A549 (cell line): ENCODE results near the gene CARNS1. TPM values are rescaled to one million over a fixed set of nuclear protein-coding genes. Genes with fewer than 3 reads are reported as not detected.
"Not testable (repeated sequence)": the region's sequence is repeated elsewhere in the genome, so short reads cannot be mapped to it uniquely, and the experiment has no call there.

Experiments
- ATAC-seq, 2 experiments: fragments of 200-7000 bp in 1 of 2; fragments of >200 bp in 1 of 2; cut with Nextera tagmentation in 1 of 2; cut with Tn5 transposase in 1 of 2; 3 replicates each; pipeline versions ENCODE4 v1.8.0 to v1.9.1; 2018 to 2020; ENCODE audit warnings: mild to moderate bottlenecking in 1 of 2, moderate library complexity in 1 of 2
- CTCF ChIA-PET: fragments of 300-600 bp; sonication (Branson Sonifier 250); formaldehyde crosslinking; extraction: SDS; loops from one replicate; lab custom pipeline; 2021; ENCODE audit warnings: antibody characterized with exemption, inconsistent platforms; lab: Yijun Ruan, JAX
- POLR2A ChIA-PET: fragments of 350-600 bp; formaldehyde crosslinking; extraction: SDS; loops from one replicate; lab custom pipeline; 2021; ENCODE audit warnings: antibody characterized with exemption, inconsistent platforms; lab: Yijun Ruan, JAX
- DNase-seq, 2 experiments: peaks; one replicate each; pipeline versions ENCODE4 v3.0.0 to v3.0.0-alpha.2; 2011 to 2016; ENCODE audit warnings: low read depth in 1 of 2, low spot score in 1 of 2
- FAIRE-seq: peaks from 2 replicates; lab custom pipeline; 2011; peaks lifted over from hg19 to GRCh38; lab: Jason Lieb, UNC
- H3K27ac ChIP-seq, 2 experiments: fragments of >200 bp; sonication (Bioruptor Twin); formaldehyde crosslinking; 3 replicates each; pipeline ENCODE4 v1.5.1; 2016 to 2017
- H3K4me1 ChIP-seq: fragments of >200 bp; sonication (Bioruptor Twin); formaldehyde crosslinking; 3 replicates; pipeline ENCODE4 v1.6.1; 2016
- H3K4me2 ChIP-seq: fragments of >200 bp; sonication (Bioruptor Twin); formaldehyde crosslinking; 3 replicates; pipeline ENCODE4 v1.6.1; 2016
- H3K4me3 ChIP-seq: fragments of >200 bp; sonication (Bioruptor Twin); formaldehyde crosslinking; 3 replicates; pipeline ENCODE4 v1.5.1; 2016
- H3K9me3 ChIP-seq: fragments of >200 bp; sonication (Bioruptor Twin); formaldehyde crosslinking; 3 replicates; pipeline ENCODE4 v1.6.1; 2016
- CHD2 ChIP-seq: fragments of 150-350 bp; IDR thresholded peaks from 2 replicates; pipeline ENCODE4 v1.6.1; 2014; ENCODE audit warnings: low read length; ENCODE audit not compliant: partially characterized antibody
- FOSB ChIP-seq: fragments of 250-450 bp; sonication (Bioruptor Pico); IDR thresholded peaks from 2 replicates; pipeline ENCODE4 v1.5.0; 2020; ENCODE audit warnings: mild to moderate bottlenecking, moderate library complexity
- FOSL2 ChIP-seq, 2 experiments: fragments of 450-650 bp in 1 of 2; fragments of >200 bp in 1 of 2; sonication (Bioruptor Twin) in 1 of 2; formaldehyde crosslinking; IDR thresholded peaks; 2 replicates each; pipeline versions ENCODE4 v1.5.0 to v1.6.1; 2016 to 2020; ENCODE audit warnings: mild to moderate bottlenecking in 1 of 2, moderate library complexity in 1 of 2
- GATA3 ChIP-seq: IDR thresholded peaks from 2 replicates; pipeline ENCODE4 v1.6.1; 2012; ENCODE audit warnings: borderline replicate concordance
- HEYL ChIP-seq: fragments of 250-450 bp; sonication (Bioruptor Pico); IDR thresholded peaks from 2 replicates; pipeline ENCODE4 v1.8.0; 2021; ENCODE audit warnings: mild to moderate bottlenecking, moderate library complexity
- HOXB13 ChIP-seq: fragments of 250-450 bp; sonication (Bioruptor Pico); IDR thresholded peaks from 2 replicates; pipeline ENCODE4 v1.5.0; 2020; ENCODE audit warnings: low read depth, mild to moderate bottlenecking, moderate library complexity
- HOXB5 ChIP-seq: fragments of 250-450 bp; sonication (Bioruptor Pico); IDR thresholded peaks from 2 replicates; pipeline ENCODE4 v1.5.0; 2020; ENCODE audit warnings: mild to moderate bottlenecking, moderate library complexity
- KDM1A ChIP-seq: fragments of 200-600 bp; sonication (generic); IDR thresholded peaks from 2 replicates; pipeline ENCODE4 v1.6.1; 2016; ENCODE audit warnings: low read depth, mild to moderate bottlenecking
- KDM5A ChIP-seq: fragments of 200-600 bp; sonication (generic); IDR thresholded peaks from 2 replicates; pipeline ENCODE4 v1.6.1; 2016; ENCODE audit warnings: antibody characterized with exemption, mild to moderate bottlenecking
- MAFK ChIP-seq: fragments of 450-650 bp; IDR thresholded peaks from 2 replicates; pipeline ENCODE4 v1.6.1; 2014; ENCODE audit not compliant: partially characterized antibody
- MAZ ChIP-seq: fragments of 150-350 bp; IDR thresholded peaks from 2 replicates; pipeline ENCODE4 v1.6.1; 2014; ENCODE audit warnings: antibody characterized with exemption, low read depth, low read length, borderline replicate concordance
- NFE2L2 ChIP-seq: fragments of 150-350 bp; conservative IDR thresholded peaks from 2 replicates; pipeline ENCODE4 v1.6.1; 2014; ENCODE audit warnings: low read length
- PHF8 ChIP-seq: fragments of 200-600 bp; sonication (generic); IDR thresholded peaks from 2 replicates; pipeline ENCODE4 v1.6.1; 2016; ENCODE audit warnings: low read depth, mild to moderate bottlenecking, antibody characterized with exemption, moderate library complexity, borderline replicate concordance
- RFX5 ChIP-seq: fragments of 450-650 bp; IDR thresholded peaks from 2 replicates; pipeline ENCODE4 v1.7.1; 2014; ENCODE audit warnings: antibody characterized with exemption, mild to moderate bottlenecking, moderate library complexity
- SREBF2 ChIP-seq: fragments of 450-650 bp; IDR thresholded peaks from 2 replicates; pipeline ENCODE4 v1.6.1; 2014; ENCODE audit warnings: mild to moderate bottlenecking, moderate library complexity
- TFCP2L1 ChIP-seq: fragments of 250-450 bp; sonication (Bioruptor Pico); IDR thresholded peaks from 2 replicates; pipeline ENCODE4 v1.5.0; 2021; ENCODE audit warnings: mild to moderate bottlenecking
- WGBS: methylation state at CpG from one replicate; pipeline ENCODE4 v1.1.6; 2017; ENCODE audit errors: missing lambda C conversion rate; 5-methylcytosine and 5-hydroxymethylcytosine counted together
- polyA plus RNA-seq, 4 experiments: library from polyadenylated mRNA; depleted of rRNA in 3 of 4; stranded (reverse); fragments of >200 nt; fragmentation: RNase III in 1 of 4; extraction: RNeasy Plus Mini Kit Qiagen cat#74134 plus additional on column Dnase treatment in 1 of 4; gene quantifications; 2 replicates in 3 of 4; 3 replicates in 1 of 4; pipeline ENCODE4 v1.2.3, GENCODE V29; 2011 to 2017
- TF ChIP-seq, protein P1 (sequence below): fragments of 450-650 bp; IDR thresholded peaks from 2 replicates; pipeline ENCODE4 v1.6.1; 2014; ENCODE audit warnings: antibody characterized with exemption
- TF ChIP-seq, protein P2 (sequence below): fragments of 250-450 bp; sonication (Bioruptor Pico); IDR thresholded peaks from 2 replicates; pipeline ENCODE4 v1.5.0; 2020; ENCODE audit warnings: low read depth, mild to moderate bottlenecking, moderate library complexity
- TF ChIP-seq, protein P3 (sequence below): IDR thresholded peaks from 2 replicates; pipeline ENCODE4 v1.6.1; 2012

The CARNS1 gene
- polyA plus RNA-seq, 2 of the 4 experiments (the other 2 are of a cell fraction) = 0.08 to 0.10 TPM

DNA sequence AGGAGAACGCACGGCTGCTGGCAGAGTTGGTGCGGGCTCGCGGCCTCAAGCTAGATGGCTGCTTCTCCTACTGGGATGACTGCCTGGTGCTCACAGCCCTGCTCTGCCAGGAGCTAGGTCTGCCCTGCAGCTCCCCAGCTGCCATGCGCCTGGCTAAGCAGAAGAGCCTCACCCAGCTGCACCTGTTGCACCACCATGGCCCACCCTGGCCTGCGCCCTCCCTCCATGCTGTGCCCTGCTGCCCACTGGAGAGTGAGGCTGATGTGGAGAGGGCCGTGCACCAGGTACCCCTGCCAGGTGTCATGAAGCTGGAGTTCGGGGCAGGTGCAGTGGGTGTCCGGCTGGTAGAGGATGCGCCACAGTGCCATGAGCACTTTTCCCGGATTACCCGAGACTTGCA lies 8.0 kb downstream of the CARNS1 start:
- FAIRE-seq = no peak
- CTCF ChIA-PET = interaction anchor here (0.6 to 3.0 kb wide), 4 partner anchors 18 to 41 kb away, joined by 3 to 18 read pairs (median 4); partner anchors contain the start of gene PPP1CA
- DNase-seq = no peak
- no peak for ATAC-seq
- no peaks in the 10 kb centered on the region for H3K9me3 ChIP-seq
- no peak overlapping the region for H3K4me3 ChIP-seq
- POLR2A ChIA-PET = no interaction called here
- no peak overlapping the region for H3K27ac ChIP-seq
- peaks cover 13% of the 10 kb centered on the region for H3K4me1 ChIP-seq
- TF ChIP-seq CHD2 (no peak), KDM1A (no peak), MAZ (no peak), TFCP2L1 (CRISPR knock-in tag) (no peak), PHF8 (no peak), NFE2L2 (no peak), FOSB (CRISPR knock-in tag) (no peak)
- TF ChIP-seq, protein P1, sequence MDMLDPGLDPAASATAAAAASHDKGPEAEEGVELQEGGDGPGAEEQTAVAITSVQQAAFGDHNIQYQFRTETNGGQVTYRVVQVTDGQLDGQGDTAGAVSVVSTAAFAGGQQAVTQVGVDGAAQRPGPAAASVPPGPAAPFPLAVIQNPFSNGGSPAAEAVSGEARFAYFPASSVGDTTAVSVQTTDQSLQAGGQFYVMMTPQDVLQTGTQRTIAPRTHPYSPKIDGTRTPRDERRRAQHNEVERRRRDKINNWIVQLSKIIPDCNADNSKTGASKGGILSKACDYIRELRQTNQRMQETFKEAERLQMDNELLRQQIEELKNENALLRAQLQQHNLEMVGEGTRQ = no peak
- H3K4me2 ChIP-seq = no peak overlapping the region
- 94% methylated on average over 10 of the region's 13 CpGs for WGBS

DNA sequence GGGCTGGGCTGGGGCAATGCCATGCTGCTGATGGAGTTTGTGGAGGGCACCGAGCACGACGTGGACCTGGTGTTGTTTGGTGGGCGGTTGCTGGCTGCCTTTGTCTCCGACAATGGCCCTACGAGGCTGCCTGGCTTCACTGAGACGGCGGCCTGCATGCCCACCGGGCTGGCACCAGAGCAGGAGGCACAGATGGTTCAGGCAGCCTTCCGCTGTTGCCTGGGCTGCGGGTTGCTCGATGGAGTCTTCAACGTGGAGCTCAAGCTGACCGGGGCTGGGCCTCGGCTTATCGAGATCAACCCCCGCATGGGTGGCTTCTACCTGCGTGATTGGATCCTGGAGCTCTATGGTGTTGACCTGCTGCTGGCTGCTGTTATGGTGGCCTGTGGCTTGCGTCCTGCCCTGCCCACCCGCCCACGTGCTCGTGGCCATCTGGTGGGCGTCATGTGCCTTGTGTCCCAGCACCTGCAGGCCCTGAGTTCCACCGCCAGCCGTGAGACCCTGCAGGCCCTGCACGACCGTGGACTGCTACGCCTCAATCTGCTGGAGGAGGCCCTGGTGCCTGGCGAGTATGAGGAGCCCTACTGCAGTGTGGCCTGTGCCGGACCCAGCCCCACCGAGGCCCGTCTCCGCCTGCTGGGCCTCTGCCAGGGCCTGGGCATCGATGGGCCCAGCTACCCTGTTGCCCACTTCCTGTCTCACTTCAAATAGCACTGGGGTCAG lies 8.6 kb downstream of the CARNS1 start:
- Histone ChIP-seq H3K9me3 (no peaks in the 10 kb centered on the region), H3K4me1 (peaks cover 14% of the 10 kb centered on the region), H3K4me2 (no peak overlapping the region), H3K27ac (no peak overlapping the region), H3K4me3 (no peak overlapping the region)
- DNase-seq (no peak), FAIRE-seq (no peak), ATAC-seq (no peak)
- TF ChIP-seq FOSL2 (IDR thresholded peaks at IDR 0.05) = no peak
- TF ChIP-seq FOSL2 (CRISPR knock-in tag; IDR thresholded peaks at IDR 0.05) = no peak
- TF ChIP-seq GATA3 = no peak
- TF ChIP-seq CHD2 = no peak
- TF ChIP-seq, protein P2, sequence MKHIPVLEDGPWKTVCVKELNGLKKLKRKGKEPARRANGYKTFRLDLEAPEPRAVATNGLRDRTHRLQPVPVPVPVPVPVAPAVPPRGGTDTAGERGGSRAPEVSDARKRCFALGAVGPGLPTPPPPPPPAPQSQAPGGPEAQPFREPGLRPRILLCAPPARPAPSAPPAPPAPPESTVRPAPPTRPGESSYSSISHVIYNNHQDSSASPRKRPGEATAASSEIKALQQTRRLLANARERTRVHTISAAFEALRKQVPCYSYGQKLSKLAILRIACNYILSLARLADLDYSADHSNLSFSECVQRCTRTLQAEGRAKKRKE (CRISPR knock-in tag) = no peak
- no peak for TF ChIP-seq HEYL (CRISPR knock-in tag)
- no peak for TF ChIP-seq KDM5A
- TF ChIP-seq HOXB13 (CRISPR knock-in tag) = no peak
- TF ChIP-seq FOSB (CRISPR knock-in tag) = no peak
- TF ChIP-seq RFX5 = no peak
- no peak for TF ChIP-seq MAFK
- TF ChIP-seq HOXB5 (CRISPR knock-in tag) = no peak
- TF ChIP-seq, protein P3, sequence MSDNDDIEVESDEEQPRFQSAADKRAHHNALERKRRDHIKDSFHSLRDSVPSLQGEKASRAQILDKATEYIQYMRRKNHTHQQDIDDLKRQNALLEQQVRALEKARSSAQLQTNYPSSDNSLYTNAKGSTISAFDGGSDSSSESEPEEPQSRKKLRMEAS = no peak
- TF ChIP-seq KDM1A = no peak
- TF ChIP-seq SREBF2 = no peak
- TF ChIP-seq MAZ = no peak
- WGBS = 93% methylated on average over 30 of the region's 34 CpGs
- POLR2A ChIA-PET = no interaction called here
- CTCF ChIA-PET = interaction anchor here (0.6 to 3.0 kb wide), 7 partner anchors 15 to 45 kb away, joined by 3 to 18 read pairs (median 4); partner anchors contain the start of genes PPP1CA and TMEM134

DNA sequence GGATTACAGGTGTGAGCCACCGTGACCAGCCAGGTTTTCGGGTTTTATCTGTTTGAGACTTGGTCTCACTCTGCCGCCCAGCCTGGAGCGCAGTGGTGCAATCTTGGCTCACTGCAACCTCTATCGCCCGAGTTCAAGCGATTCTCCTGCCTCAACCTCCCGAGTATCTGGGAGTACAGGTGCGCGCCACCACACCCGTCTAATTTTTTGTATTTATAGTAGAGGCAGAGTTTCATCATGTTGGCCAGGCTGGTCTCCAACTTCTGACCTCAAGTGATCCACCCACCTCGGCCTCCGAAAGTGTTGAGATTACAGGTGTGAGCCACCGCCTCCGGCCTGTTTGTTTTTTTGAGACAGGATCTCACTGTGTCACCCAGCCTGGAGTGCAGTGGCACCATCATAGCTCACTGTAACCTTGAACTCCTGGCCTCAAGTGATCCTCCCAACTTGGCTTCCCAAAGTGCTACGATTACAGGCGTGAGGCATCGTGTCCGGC lies 11.9 kb downstream of the CARNS1 start:
- peak overlapping the region; percentile 74 for H3K4me2 ChIP-seq
- POLR2A ChIA-PET = interaction anchor here (1.1 to 1.2 kb wide), 2 partner anchors 26 to 38 kb away, joined by 3 to 4 read pairs; partner anchors contain the start of gene PPP1CA
- DNase-seq, FAIRE-seq, H3K9me3 ChIP-seq, ATAC-seq, CTCF ChIA-PET: not testable (repeated sequence)
- H3K4me1 ChIP-seq = peaks cover 11% of the 10 kb centered on the region; the same call in 2 of the 3 replicates
- H3K27ac ChIP-seq = peak overlapping the region; percentile 76 to 94
- peak overlapping the region; percentile 73 for H3K4me3 ChIP-seq
- WGBS = 73% methylated on average over 19 of the region's 19 CpGs
